Activated gamma-delta T cell treated with anti-CD3 and anti-CD28 coated beads, Interleukin-2, amount 50 U/mL, for 16 hours (primary cell): ENCODE measurements around the gene MYO5B.

Source experiments
- DNase-seq: peaks from one replicate; pipeline ENCODE4 v3.0.0-alpha.2; 2020; ENCODE audit warnings: low read depth

MYO5B gene

GRCh38 chr18:49968644-49969309 is 226.2 kb downstream of the MYO5B start:
- no peak for DNase-seq

GRCh38 chr18:49967636-49968313 is 227.2 kb downstream of the MYO5B start:
- no peak for DNase-seq

DNA sequence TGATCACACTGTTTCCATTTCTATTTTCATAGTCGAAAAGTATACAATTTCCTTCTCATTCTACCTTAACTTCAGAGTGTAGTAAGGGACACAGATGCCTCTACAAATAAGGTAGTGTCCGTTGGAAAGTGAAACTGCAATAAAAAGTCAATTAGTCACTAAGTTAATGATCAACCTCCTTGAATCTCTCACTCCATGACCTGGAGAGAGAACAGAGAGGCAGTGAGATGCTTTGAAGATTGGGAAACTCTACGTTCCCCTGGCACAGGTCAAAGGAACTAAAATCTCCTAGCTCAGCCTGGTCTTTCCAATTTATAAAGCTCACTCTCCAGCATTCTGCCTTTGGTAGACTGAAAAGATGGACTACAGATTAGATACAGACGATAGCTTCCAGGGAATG is 227.8 kb downstream of the MYO5B start:
- no peak for DNase-seq

DNA sequence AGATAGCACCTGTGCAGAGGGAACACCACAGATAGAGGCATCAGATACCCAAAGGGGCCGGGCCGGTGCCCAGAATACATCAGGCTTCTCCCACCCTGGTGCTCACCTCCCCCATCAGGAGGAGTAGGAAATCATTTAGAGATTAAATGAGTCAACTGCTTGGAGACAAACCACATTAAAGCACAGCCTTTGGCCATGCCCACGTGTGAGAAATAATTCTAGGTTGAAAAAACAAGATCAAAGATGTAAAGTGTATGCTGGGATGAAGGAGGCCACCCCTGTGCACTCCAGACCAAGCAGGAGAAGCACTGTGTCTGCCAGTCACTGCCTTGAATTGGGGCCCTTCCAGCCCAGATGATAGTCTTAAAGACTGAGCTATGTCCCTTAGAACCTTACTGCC is 228.9 kb downstream of the MYO5B start:
- DNase-seq: no peak

- no peak for DNase-seq
Measured at GRCh38 chr18:49963217-49963616, 231.7 kb downstream of the MYO5B start.

DNA sequence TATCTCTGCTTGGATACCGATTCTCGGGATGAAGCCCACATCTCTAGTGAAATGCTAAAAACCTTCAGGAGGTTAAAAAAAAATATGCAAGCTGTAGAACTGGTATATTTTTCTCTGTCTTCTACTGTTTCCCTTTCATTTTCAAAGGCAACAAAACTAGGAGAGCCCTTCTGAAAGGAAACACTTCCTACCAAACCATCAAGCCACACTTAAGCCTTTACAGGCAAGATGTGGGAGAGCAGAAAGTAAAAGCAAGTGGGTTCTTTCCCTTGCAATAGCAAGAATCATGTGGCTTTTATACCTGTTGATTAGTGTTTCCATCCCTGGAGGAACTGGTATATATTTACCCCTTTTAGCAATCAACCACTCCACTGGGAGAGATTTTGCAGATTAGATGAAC is 233.7 kb downstream of the MYO5B start:
- no peak for DNase-seq

DNA sequence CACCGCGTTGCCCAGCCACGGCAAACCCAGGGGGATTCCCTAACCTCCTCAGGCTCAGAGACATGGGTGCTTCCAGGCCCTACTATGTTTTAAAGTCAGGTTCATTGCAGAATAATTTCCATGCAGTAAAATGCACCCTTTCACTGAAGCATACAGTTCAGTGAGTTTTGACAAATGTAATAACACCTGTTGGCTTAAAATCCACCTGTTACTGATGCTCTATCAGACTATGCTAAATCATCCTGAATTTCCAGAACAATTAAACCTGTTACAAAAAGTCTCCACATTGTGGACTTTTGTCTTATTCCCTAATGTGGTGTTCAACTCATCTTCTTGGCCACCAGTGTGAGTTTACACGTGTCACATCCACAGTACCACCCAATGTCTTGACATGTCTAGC is 234.6 kb downstream of the MYO5B start:
- DNase-seq: no peak

DNA sequence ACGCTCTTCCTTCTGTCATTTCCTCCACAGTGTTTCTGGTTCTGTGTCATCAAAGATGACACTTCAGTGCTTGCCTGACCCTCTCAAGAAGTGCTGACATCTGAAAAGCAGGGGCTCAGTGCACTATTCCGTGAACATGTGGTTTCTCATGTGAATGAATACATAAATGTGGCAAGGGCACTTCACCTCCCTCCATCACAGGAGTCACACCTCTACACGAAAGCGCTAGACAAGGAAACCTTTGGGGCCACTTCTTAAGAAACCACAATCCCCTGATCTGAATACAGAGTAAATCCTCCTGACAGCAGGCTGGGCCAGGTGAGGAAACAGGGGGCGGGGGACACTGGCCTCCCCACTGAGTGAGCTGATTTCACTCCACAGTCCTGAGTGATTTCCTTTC is 235.8 kb downstream of the MYO5B start:
- DNase-seq: no peak

- DNase-seq: no peak
Measured at GRCh38 chr18:49955263-49955662, 239.7 kb downstream of the MYO5B start.

- no peak for DNase-seq
Measured at GRCh38 chr18:49953391-49953790, 241.6 kb downstream of the MYO5B start.

DNA sequence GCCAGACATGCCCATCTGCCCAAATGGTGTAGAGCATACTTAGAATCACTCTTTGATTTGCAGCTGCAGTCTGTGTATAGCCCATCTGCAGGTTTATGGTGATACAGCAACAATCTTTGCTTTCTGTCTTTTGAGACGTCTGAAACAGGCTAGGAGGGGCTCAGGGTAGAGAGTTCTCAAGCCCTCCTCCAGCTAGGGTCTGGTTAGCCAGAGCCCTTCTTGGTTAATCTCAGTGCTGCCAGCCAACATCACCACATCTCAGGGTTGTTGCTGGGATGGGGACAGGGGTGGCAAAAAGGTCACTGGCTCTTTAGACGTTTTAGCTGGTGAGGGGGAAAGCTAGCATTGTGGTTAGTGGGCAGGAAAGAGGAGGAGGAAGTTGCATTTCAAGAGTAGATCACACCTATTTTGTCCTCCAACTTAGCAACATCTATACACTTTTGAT is 245.0 kb downstream of the MYO5B start:
- no peak for DNase-seq

DNA sequence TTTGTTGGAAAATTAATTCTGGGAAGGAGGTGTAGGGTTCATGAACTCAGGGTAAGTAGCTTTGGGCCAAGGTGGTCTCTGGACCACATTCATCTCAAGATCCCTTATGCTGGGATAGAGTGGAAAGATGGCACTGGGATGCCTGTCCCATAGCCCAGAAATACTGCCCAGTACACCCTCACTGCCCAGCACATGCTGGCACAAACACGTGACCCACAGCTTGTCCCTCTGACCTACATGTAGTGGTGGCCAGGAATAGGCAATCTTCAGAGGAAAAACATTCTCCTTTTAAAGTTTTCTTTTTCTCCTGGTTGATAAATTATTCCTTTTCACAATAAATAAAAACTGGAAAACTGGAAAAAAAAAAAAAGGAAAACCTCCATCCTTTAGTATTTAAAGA is 246.0 kb downstream of the MYO5B start:
- no peak for DNase-seq

GRCh38 chr18:49944663-49945062 is 250.3 kb downstream of the MYO5B start:
- no peak for DNase-seq

DNA sequence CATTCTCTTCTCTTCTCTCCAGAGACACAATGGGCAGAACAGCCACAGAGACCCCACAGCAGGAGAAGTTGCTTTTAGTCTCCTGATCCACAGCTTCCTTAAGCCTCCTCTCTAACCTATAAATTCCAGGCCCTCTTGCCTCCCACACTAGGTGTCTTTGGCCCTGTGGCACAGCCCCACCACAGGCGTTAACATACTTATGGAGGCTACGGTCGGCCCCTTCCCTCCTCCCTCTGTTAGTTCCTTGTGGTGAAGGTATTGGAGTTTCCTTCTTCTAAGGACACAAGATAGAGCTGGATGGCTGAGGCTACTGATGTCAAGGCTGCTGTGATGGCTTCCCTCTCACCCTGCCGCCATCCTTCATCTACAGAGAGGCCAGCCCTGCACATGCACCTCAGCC is 258.1 kb downstream of the MYO5B start:
- DNase-seq: no peak

- no peak for DNase-seq
Measured at GRCh38 chr18:49935215-49935614, 259.7 kb downstream of the MYO5B start.

GRCh38 chr18:49934457-49934856 is 260.5 kb downstream of the MYO5B start:
- no peak for DNase-seq

DNA sequence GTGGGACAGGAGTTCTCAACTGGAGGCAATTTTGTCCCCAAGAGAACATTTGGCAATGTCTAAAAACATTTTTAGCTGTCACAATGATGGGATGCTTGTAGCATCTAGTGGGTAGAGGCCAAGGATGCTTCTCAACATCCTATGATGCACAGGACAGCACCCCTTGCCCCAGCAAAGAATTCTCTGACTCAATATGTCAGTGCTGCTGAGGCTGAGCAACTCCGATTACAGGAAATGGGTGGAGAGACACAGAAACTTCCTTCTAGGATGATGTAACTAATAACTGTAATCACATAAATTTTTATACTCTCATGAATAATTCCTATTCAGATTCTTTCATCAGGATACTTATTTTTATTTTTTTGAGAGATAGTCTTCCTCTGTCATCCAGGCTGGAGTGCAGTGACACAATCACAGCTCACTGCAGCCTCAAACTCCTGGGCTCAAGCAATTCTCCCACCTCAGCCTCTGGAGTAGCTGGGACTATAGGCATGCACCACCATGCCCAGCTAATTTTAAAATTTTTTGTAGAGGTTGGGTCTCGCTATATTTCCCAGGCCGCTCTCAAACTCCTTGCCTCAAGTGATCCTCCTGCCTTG is 261.3 kb downstream of the MYO5B start:
- no peak for DNase-seq

- no peak for DNase-seq
Measured at GRCh38 chr18:49931760-49932159, 263.2 kb downstream of the MYO5B start.

- DNase-seq: no peak
Measured at GRCh38 chr18:49931179-49931578, 263.8 kb downstream of the MYO5B start.

DNA sequence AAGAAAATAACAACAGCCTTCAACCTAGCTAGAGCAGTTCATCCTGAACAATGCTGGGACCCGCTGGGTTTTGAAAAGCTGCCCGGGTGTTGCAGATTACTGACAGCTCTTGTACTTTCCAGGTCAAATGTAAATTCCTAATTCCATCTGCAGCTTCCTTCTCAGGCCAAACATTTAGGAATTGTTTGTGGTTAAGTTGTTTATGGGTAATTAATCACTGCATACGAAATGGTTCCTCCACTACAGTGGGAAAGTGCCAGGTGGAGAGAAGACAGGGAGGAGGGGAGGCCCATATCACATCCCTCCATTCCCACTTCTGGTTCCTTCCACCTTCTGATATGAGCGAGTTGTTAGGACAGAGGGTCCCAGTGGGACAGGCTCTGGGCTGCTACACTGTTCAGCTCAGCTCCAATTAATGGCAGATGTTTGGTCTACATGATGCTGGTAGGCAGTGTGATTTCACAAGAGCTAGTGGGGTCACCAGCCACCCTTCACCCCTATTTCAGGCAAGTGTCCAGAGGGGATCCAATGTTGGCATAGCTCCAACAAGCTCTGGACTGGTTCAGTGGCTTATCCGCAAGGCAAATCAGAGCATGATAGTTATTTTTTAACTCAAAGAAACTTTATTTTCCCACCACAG is 268.7 kb downstream of the MYO5B start:
- no peak for DNase-seq

DNA sequence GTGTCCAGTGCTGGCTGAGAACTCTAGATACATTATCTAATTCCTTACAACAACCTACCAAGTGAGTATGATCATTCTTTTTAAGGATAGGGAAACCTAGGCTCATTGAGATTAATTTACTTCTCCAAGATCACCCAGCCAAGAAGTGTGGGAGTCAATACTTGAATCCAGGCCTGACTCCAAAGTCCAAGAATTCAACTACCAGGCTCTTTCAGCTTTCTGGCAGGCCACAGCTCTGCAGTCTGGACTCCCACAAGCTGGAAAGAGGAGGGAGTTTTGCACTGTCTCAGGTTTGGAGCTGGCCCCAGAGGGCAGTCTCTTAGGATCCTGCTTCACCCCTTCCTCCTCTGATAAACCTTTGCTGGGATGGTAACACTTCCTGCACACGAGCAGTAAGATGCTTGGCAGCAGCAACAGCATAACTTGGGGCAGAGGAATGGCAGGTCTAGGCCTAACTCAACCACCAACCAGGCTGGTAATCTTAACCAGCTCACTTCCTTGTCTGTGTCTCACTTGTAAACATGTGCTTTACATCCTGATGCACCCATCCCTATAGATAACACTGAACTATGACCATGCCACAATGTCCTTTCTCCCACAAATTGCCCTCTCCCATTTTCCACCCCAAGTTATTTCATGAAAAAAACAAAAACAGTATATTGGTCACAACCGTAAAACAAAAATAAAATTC is 270.5 kb downstream of the MYO5B start:
- no peak for DNase-seq

DNA sequence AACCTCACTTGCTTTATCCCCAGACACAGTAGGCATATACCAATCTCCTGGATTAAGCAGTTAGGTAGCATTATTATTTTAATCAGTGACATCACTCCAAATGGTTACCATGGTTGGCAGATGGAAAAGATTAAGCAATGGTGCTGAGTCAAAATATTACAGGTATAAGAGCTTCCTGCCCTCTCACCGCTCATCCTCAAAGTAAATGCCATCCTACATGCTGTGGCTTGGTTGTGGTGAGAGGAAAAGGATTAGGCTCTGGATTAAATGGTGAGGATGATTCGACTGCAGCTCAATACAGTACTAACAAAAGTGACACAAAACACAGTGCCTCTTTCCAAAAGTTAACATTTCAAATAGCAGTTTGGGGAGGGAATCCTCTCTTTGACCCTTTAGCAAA is 272.7 kb downstream of the MYO5B start:
- no peak for DNase-seq
